ENCODE data around the gene GABBR2. TPM values are rescaled to one million over a fixed set of nuclear protein-coding genes. Genes with fewer than 3 reads are reported as not detected.

The GABBR2 gene
- total RNA-seq, 1 experiment from 2014 or later, result 0.76 TPM

DNA sequence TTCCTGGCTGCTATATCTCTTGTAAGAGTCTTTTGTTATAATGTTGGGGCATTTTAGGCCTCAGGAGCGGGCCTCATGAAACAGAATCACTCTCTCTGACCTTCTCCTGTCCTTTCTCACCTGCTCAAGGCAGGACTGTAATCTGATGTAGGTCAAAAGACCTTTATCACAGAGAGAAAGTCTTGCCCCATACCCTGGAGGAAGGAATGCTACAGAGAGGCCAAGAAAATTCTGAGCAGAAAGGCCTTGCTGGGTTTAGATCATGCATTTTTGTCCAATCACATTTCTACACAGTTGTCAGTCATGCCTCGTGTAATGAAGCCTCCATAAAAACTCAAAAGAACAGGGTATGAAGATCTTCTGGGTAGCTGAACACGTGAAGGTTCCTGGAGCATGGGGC, 408.1 kb downstream of the GABBR2 start:
- H3K9me2 ChIP-seq (ENCODE audit: insufficient read depth), result no peaks in the 10 kb centered on the region
- no peak for DNase-seq
- intact Hi-C loops (cut with micrococcal nuclease; ENCODE audit: unreplicated experiment), result no loop called here
- H4K20me1 ChIP-seq (ENCODE audit: insufficient read depth), result no peaks in the 10 kb centered on the region
- H2AFZ ChIP-seq, result no peak overlapping the region
- H3K9me3 ChIP-seq (ENCODE audit: insufficient read depth, low read depth), result no peaks in the 10 kb centered on the region
- CTCF ChIA-PET, result no interaction called here
- no peaks in the 10 kb centered on the region for H3K27me3 ChIP-seq (ENCODE audit: insufficient read depth, low read depth)
- BruUV-seq (replicated peaks), result no TSS peak
- no peak for TF ChIP-seq EZH2 (IDR thresholded peaks at IDR 0.05; ENCODE audit: low read depth)
- TF ChIP-seq, protein P1, sequence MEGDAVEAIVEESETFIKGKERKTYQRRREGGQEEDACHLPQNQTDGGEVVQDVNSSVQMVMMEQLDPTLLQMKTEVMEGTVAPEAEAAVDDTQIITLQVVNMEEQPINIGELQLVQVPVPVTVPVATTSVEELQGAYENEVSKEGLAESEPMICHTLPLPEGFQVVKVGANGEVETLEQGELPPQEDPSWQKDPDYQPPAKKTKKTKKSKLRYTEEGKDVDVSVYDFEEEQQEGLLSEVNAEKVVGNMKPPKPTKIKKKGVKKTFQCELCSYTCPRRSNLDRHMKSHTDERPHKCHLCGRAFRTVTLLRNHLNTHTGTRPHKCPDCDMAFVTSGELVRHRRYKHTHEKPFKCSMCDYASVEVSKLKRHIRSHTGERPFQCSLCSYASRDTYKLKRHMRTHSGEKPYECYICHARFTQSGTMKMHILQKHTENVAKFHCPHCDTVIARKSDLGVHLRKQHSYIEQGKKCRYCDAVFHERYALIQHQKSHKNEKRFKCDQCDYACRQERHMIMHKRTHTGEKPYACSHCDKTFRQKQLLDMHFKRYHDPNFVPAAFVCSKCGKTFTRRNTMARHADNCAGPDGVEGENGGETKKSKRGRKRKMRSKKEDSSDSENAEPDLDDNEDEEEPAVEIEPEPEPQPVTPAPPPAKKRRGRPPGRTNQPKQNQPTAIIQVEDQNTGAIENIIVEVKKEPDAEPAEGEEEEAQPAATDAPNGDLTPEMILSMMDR (conservative IDR thresholded peaks at IDR 0.05), result no peak
- H3K27ac ChIP-seq, result no peak overlapping the region
- H3K4me3 ChIP-seq, result no peak overlapping the region
- no peaks in the 10 kb centered on the region for H3F3A ChIP-seq (ENCODE audit: insufficient read depth, low read depth)
- no peaks in the 10 kb centered on the region for H3K36me3 ChIP-seq (ENCODE audit: low read depth)
- no peaks in the 10 kb centered on the region for H3K79me2 ChIP-seq (ENCODE audit: low read depth)
- H3K4me1 ChIP-seq (replicated peaks; ENCODE audit: insufficient read depth), result no peaks in the 10 kb centered on the region
- POLR2A ChIA-PET (ENCODE audit: unreplicated experiment), result interaction anchor here (0.7 kb wide), 1 partner anchor 458 kb away, joined by 3 read pairs; no protein-coding TSS in a partner anchor
- no peak overlapping the region for H3K4me2 ChIP-seq

DNA sequence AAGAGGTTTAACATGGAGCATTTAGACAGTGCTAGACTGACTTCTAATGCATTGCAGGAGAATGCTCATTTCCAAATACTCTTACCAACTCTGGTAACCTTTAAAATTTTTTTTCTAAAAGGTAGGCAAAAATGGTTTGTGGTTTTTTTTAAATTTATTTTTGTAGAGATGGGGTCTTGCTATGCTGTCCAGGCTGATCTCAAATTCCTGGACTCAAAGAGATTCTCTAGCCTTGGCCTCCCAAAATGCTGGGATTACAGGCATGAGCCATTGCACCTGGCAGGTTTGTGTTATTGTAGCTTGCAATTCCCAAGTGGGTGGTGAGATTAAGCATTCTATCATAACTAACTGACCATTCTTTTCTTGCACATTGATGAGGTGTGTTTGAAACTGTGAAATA, 410.3 kb downstream of the GABBR2 start:
- no TSS peak for BruUV-seq (replicated peaks)
- H3K4me1 ChIP-seq (replicated peaks; ENCODE audit: insufficient read depth), result no peaks in the 10 kb centered on the region
- H3K36me3 ChIP-seq (ENCODE audit: low read depth), result no peaks in the 10 kb centered on the region
- intact Hi-C loops (cut with micrococcal nuclease; ENCODE audit: unreplicated experiment), result no loop called here
- H2AFZ ChIP-seq, result no peak overlapping the region
- no peaks in the 10 kb centered on the region for H3K9me2 ChIP-seq (ENCODE audit: insufficient read depth)
- no peak for DNase-seq
- no peak overlapping the region for H3K4me2 ChIP-seq
- no peaks in the 10 kb centered on the region for H4K20me1 ChIP-seq (ENCODE audit: insufficient read depth)
- H3K4me3 ChIP-seq, result no peak overlapping the region
- H3K9me3 ChIP-seq (ENCODE audit: insufficient read depth, low read depth), result no peaks in the 10 kb centered on the region
- no peak overlapping the region for H3K27ac ChIP-seq
- no peaks in the 10 kb centered on the region for H3K27me3 ChIP-seq (ENCODE audit: insufficient read depth, low read depth)
- no peaks in the 10 kb centered on the region for H3F3A ChIP-seq (ENCODE audit: insufficient read depth, low read depth)
- no peaks in the 10 kb centered on the region for H3K79me2 ChIP-seq (ENCODE audit: low read depth)
- TF ChIP-seq, protein P1 (conservative IDR thresholded peaks at IDR 0.05), result no peak
- no peak for TF ChIP-seq EZH2 (IDR thresholded peaks at IDR 0.05; ENCODE audit: low read depth)
- ChIA-PET POLR2A (ENCODE audit: unreplicated experiment) (no interaction called here), CTCF (no interaction called here)

DNA sequence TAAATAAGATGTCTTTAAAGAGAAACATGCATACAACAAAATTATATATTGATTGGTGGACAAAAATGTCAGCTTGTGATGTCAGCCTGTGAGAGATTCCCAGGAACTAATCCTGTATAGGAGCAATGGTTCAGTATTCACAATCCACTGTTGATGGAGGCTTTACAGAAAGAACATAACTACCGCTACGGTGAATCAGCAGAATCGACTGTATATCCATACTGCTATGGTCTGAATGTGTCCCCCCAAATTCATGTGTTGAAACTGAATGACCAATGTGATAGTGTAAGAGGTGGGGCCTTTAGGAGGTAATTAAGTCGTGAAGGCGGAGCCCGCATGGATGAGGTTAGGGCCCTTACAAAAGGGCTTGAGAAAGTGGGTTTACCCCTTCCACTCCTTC, 412.9 kb downstream of the GABBR2 start:
- TF ChIP-seq, protein P1 (conservative IDR thresholded peaks at IDR 0.05), result no peak
- no peak for TF ChIP-seq EZH2 (IDR thresholded peaks at IDR 0.05; ENCODE audit: low read depth)
- ChIA-PET CTCF (no interaction called here), POLR2A (ENCODE audit: unreplicated experiment) (no interaction called here)
- Histone ChIP-seq H3K9me3 (ENCODE audit: insufficient read depth, low read depth) (no peaks in the 10 kb centered on the region), H3K4me3 (no peak overlapping the region), H3K27me3 (ENCODE audit: insufficient read depth, low read depth) (no peaks in the 10 kb centered on the region), H3K27ac (no peak overlapping the region), H4K20me1 (ENCODE audit: insufficient read depth) (no peaks in the 10 kb centered on the region), H3K4me2 (no peak overlapping the region), H3K4me1 (replicated peaks; ENCODE audit: insufficient read depth) (no peaks in the 10 kb centered on the region), H3K36me3 (ENCODE audit: low read depth) (no peaks in the 10 kb centered on the region), H2AFZ (no peak overlapping the region), H3F3A (ENCODE audit: insufficient read depth, low read depth) (no peaks in the 10 kb centered on the region), H3K79me2 (ENCODE audit: low read depth) (no peaks in the 10 kb centered on the region), H3K9me2 (ENCODE audit: insufficient read depth) (no peaks in the 10 kb centered on the region)
- no peak for DNase-seq
- intact Hi-C loops (cut with micrococcal nuclease; ENCODE audit: unreplicated experiment), result no loop called here
- BruUV-seq (replicated peaks), result no TSS peak
